Upper lobe of left lung (tissue), 6 donors: ENCODE results near the gene DRD3. TPM values are rescaled to one million over a fixed set of nuclear protein-coding genes. Genes with fewer than 3 reads are reported as not detected.

ENCODE experiments used
- ATAC-seq, 2 donors: fragments of 200-7000 bp; cut with Tn5 transposase; one replicate each; pipeline ENCODE4 v1.9.1; 2022; ENCODE audit warnings: mild to moderate bottlenecking in 2 of 2, moderate library complexity in 2 of 2; ENCODE audit not compliant: low FRiP score in 2 of 2
- DNase-seq, 2 donors: peaks; one replicate each; pipeline ENCODE4 v3.0.0-alpha.2; 2019 to 2020
- H3K27ac ChIP-seq, 4 donors: fragments of 200-600 bp; sonication (generic); one replicate each; pipeline ENCODE4 v1.5.1; 2016 to 2019
- H3K27me3 ChIP-seq, 4 donors: fragments of 200-600 bp; sonication (generic); one replicate each; pipeline ENCODE4 v1.5.1; 2017 to 2019
- H3K36me3 ChIP-seq, 4 donors: fragments of 200-600 bp; sonication (generic); one replicate each; pipeline ENCODE4 v1.5.1; 2016 to 2019
- H3K4me1 ChIP-seq, 4 donors: fragments of 200-600 bp; sonication (generic); one replicate each; pipeline ENCODE4 v1.5.1; 2018 to 2019
- H3K4me3 ChIP-seq, 4 donors: fragments of 200-600 bp; sonication (generic); one replicate each; pipeline ENCODE4 v1.5.1; 2017 to 2019; ENCODE audit warnings: mild to moderate bottlenecking in 2 of 4, moderate library complexity in 1 of 4
- H3K9me3 ChIP-seq, 4 donors: fragments of 200-600 bp; sonication (generic); one replicate each; pipeline ENCODE4 v1.5.1; 2018 to 2019
- EP300 ChIP-seq, 4 donors: sonication (generic); formaldehyde crosslinking; IDR thresholded peaks; one replicate each; pipeline ENCODE4 v1.5.1; 2017; ENCODE audit warnings: antibody characterized with exemption in 4 of 4, control low read depth in 2 of 4
- POLR2A ChIP-seq, 4 donors: fragments of 450-650 bp; IDR thresholded peaks; one replicate each; pipeline ENCODE4 v1.5.1; 2016 to 2017; ENCODE audit warnings: antibody characterized with exemption in 4 of 4, mild to moderate bottlenecking in 2 of 4
- POLR2AphosphoS5 ChIP-seq, 2 donors: sonication (generic); formaldehyde crosslinking; IDR thresholded peaks; one replicate each; pipeline ENCODE4 v1.5.1; 2017; ENCODE audit warnings: antibody characterized with exemption in 2 of 2
- WGBS, 2 donors: methylation state at CpG; one replicate each; pipeline ENCODE4 v1.1.5; 2017 to 2018; 5-methylcytosine and 5-hydroxymethylcytosine counted together
- total RNA-seq, 6 donors: library from RNA; depleted of rRNA in 4 of 6; stranded (reverse); fragments of >200 nt in 4 of 6; gene quantifications; one replicate each; pipeline versions ENCODE4 v1.1.0 to v1.2.1, GENCODE V29; 2016 to 2021
- TF ChIP-seq, protein P1 (sequence below), 6 experiments: fragments of 450-650 bp in 4 of 6; fragments of 200-600 bp in 2 of 6; sonication (generic) in 2 of 6; IDR thresholded peaks; one replicate each; pipeline ENCODE4 v1.5.1; 2016 to 2019; ENCODE audit warnings: antibody characterized with exemption in 6 of 6
- donor health status: DM: no; HTN: no; CAD: no; lungs with moderate emphysema.
- donor health status: DM: no; HTN: yes; CAD: no; lungs with severe emphysema.

The DRD3 gene
- total RNA-seq, 6 donors from 2014 or later, result not detected

DNA sequence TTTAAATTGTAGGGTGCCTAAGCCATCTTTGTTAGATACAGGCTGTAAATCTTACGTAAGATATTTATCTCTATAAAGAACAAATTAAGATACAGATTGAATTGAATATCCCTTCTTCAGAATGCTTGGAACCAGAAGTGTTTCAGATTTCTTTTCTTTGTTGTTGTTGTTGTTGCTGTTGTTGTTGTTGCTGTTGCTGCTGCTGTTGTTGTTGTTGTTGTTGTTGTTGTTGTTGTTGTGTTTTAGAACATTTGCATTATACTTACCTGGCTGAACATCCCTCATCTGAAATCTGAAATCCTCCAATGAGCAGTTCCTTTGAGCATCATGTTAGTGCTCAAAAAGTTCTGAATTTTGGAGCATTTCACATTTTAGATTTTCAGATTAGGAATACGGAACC lies 95.7 kb downstream of the DRD3 start:
- Histone ChIP-seq H3K36me3 (peaks cover 25 to 82% (median 31%) of the 10 kb centered on the region in 4 donors), H3K4me3 (no peak overlapping the region), H3K27ac (no peak overlapping the region), H3K4me1 (peaks cover 0 to 9% (median 0%) of the 10 kb centered on the region in 4 donors), H3K9me3 (no peaks in the 10 kb centered on the region), H3K27me3 (no peaks in the 10 kb centered on the region)
- ATAC-seq (no peak), DNase-seq (no peak)
- TF ChIP-seq EP300 (IDR thresholded peaks at IDR 0.05) (no peak), POLR2A (IDR thresholded peaks at IDR 0.05) (no peak), POLR2AphosphoS5 (IDR thresholded peaks at IDR 0.05) (no peak)
- TF ChIP-seq, protein P1, sequence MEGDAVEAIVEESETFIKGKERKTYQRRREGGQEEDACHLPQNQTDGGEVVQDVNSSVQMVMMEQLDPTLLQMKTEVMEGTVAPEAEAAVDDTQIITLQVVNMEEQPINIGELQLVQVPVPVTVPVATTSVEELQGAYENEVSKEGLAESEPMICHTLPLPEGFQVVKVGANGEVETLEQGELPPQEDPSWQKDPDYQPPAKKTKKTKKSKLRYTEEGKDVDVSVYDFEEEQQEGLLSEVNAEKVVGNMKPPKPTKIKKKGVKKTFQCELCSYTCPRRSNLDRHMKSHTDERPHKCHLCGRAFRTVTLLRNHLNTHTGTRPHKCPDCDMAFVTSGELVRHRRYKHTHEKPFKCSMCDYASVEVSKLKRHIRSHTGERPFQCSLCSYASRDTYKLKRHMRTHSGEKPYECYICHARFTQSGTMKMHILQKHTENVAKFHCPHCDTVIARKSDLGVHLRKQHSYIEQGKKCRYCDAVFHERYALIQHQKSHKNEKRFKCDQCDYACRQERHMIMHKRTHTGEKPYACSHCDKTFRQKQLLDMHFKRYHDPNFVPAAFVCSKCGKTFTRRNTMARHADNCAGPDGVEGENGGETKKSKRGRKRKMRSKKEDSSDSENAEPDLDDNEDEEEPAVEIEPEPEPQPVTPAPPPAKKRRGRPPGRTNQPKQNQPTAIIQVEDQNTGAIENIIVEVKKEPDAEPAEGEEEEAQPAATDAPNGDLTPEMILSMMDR (IDR thresholded peaks at IDR 0.05), result no peak
- 93 to 98% methylated on average over 2 of the region's 2 CpGs for WGBS, 2 donors

DNA sequence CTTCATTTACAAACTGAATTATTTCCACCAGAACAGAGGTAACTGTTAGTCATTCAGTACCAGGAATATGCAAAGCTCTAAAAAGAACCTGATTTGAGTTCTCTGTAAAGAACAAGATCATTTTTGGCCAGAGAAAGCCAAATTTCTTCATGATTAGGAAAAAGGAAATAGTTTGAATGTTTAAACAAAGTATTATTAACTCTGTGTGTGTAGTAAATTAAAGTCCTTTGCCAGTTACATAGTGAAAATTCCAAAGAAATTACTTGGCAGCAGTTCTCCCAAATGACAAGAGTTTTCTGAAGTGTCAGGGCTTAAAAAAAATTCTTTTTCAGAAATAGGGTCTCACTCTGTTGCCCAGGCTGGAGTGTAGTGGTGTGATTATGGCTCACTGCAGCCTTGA lies 97.8 kb downstream of the DRD3 start:
- H3K27ac ChIP-seq, result no peak overlapping the region
- ATAC-seq, result no peak
- DNase-seq, result no peak
- H3K27me3 ChIP-seq, result no peaks in the 10 kb centered on the region
- peaks cover 28 to 83% (median 34%) of the 10 kb centered on the region in 4 donors for H3K36me3 ChIP-seq
- TF ChIP-seq POLR2AphosphoS5 (IDR thresholded peaks at IDR 0.05), result no peak
- no peaks in the 10 kb centered on the region for H3K9me3 ChIP-seq
- no peak overlapping the region for H3K4me3 ChIP-seq
- H3K4me1 ChIP-seq, result peaks cover 0 to 9% (median 0%) of the 10 kb centered on the region in 4 donors

- H3K9me3 ChIP-seq, result no peaks in the 10 kb centered on the region
- H3K4me1 ChIP-seq, result peaks cover 0 to 9% (median 0%) of the 10 kb centered on the region in 4 donors
- no peaks in the 10 kb centered on the region for H3K27me3 ChIP-seq
- DNase-seq, result no peak
- no peak for TF ChIP-seq POLR2A (IDR thresholded peaks at IDR 0.05)
- TF ChIP-seq POLR2AphosphoS5 (IDR thresholded peaks at IDR 0.05), result no peak
- no peak for TF ChIP-seq EP300 (IDR thresholded peaks at IDR 0.05)
- TF ChIP-seq, protein P1 (IDR thresholded peaks at IDR 0.05), result no peak
- ATAC-seq, result no peak
- H3K4me3 ChIP-seq, result peak overlapping the region in 1 of 4 donors; percentile 2
- peak overlapping the region; percentile 11 to 68 (median 45) for H3K27ac ChIP-seq
- peaks cover 22 to 83% (median 32%) of the 10 kb centered on the region in 4 donors for H3K36me3 ChIP-seq
Measured at GRCh38 chr3:114080201-114080600, 98.7 kb downstream of the DRD3 start.

- no peak for ATAC-seq
- 56 to 59% methylated on average over 5 of the region's 5 CpGs for WGBS, 2 donors
- Histone ChIP-seq H3K27ac (peak overlapping the region; percentile 11 to 68 (median 45)), H3K9me3 (no peaks in the 10 kb centered on the region), H3K36me3 (peaks cover 20 to 84% (median 32%) of the 10 kb centered on the region in 4 donors), H3K4me3 (peak overlapping the region in 1 of 4 donors; percentile 2), H3K27me3 (no peaks in the 10 kb centered on the region), H3K4me1 (peaks cover 0 to 9% (median 0%) of the 10 kb centered on the region in 4 donors)
- no peak for DNase-seq
- no peak for TF ChIP-seq EP300 (IDR thresholded peaks at IDR 0.05)
- no peak for TF ChIP-seq POLR2AphosphoS5 (IDR thresholded peaks at IDR 0.05)
- TF ChIP-seq POLR2A (IDR thresholded peaks at IDR 0.05), result no peak
- TF ChIP-seq, protein P1 (IDR thresholded peaks at IDR 0.05), result no peak
Measured at GRCh38 chr3:114079761-114080160, 99.1 kb downstream of the DRD3 start.

GRCh38 chr3:114078126-114078525 lies 100.7 kb downstream of the DRD3 start:
- Histone ChIP-seq H3K36me3 (peaks cover 18 to 88% (median 46%) of the 10 kb centered on the region in 4 donors), H3K4me1 (peaks cover 0 to 9% (median 0%) of the 10 kb centered on the region in 4 donors), H3K27me3 (no peaks in the 10 kb centered on the region), H3K4me3 (no peak overlapping the region), H3K9me3 (no peaks in the 10 kb centered on the region), H3K27ac (no peak overlapping the region)
- ATAC-seq, result no peak
- no peak for DNase-seq
- TF ChIP-seq POLR2AphosphoS5 (IDR thresholded peaks at IDR 0.05) (no peak), EP300 (IDR thresholded peaks at IDR 0.05) (no peak), POLR2A (IDR thresholded peaks at IDR 0.05) (no peak)
- TF ChIP-seq, protein P1 (IDR thresholded peaks at IDR 0.05), result no peak

Other genes starting within 250 kb of the DRD3 start
- 10 to 100 TPM in 3 of 6 donors, 1 to 10 TPM in 3; 5.2 to 12.1 (median 9.7) TPM for gene ZDHHC23, start 231.0 kb downstream of the DRD3 start, total RNA-seq
- 10 to 100 TPM in 3 of 6 donors, 1 to 10 TPM in 3; 3.8 to 27.2 (median 9.1) TPM for gene CCDC191, start 122.5 kb downstream of the DRD3 start, total RNA-seq
- 10 to 100 TPM; 14.7 to 25.7 (median 22.8) TPM for gene QTRT2, start 122.3 kb downstream of the DRD3 start, total RNA-seq
- gene ZNF80, start 58.5 kb upstream of the DRD3 start, total RNA-seq, result under 1 TPM in 3 of 6 donors, not detected in 3; 0.09 to 0.44 (median 0.10) TPM
- 1 to 10 TPM in 3 of 6 donors, under 1 TPM in 2, not detected in 1; 0.69 to 1.6 (median 1.0) TPM for gene TIGIT, start 115.0 kb upstream of the DRD3 start, total RNA-seq